SK-N-SH treated with all-trans-retinoic acid at 6 μM for 48 hours (cell line): ENCODE measurements around the gene VPS37C.

Experiments
- BACH2 ChIP-seq: fragments of 250-450 bp; sonication (Bioruptor Pico); IDR thresholded peaks from 2 replicates; pipeline ENCODE4 v1.9.0; 2021; ENCODE audit warnings: mild to moderate bottlenecking, borderline replicate concordance
- CREB5 ChIP-seq: fragments of 250-450 bp; sonication (Bioruptor Pico); IDR thresholded peaks from 2 replicates; pipeline ENCODE4 v1.5.1; 2020; ENCODE audit warnings: low read depth, mild to moderate bottlenecking, moderate library complexity
- CSDC2 ChIP-seq: fragments of 250-450 bp; sonication (Bioruptor Pico); IDR thresholded peaks from 2 replicates; pipeline ENCODE4 v1.5.0; 2020; ENCODE audit warnings: mild to moderate bottlenecking, moderate library complexity
- CSRNP3 ChIP-seq: fragments of 250-450 bp; sonication (Bioruptor Pico); IDR thresholded peaks from 2 replicates; pipeline ENCODE4 v1.5.1; 2021; ENCODE audit warnings: mild to moderate bottlenecking, moderate library complexity
- ESRRG ChIP-seq: fragments of 250-450 bp; sonication (Bioruptor Pico); IDR thresholded peaks from 2 replicates; pipeline ENCODE4 v1.6.1; 2021; ENCODE audit warnings: mild to moderate bottlenecking
- ISL1 ChIP-seq: fragments of 250-450 bp; sonication (Bioruptor Pico); IDR thresholded peaks from 2 replicates; pipeline ENCODE4 v2.1.2; 2022; ENCODE audit warnings: mild to moderate bottlenecking, moderate library complexity
- PATZ1 ChIP-seq: fragments of 250-450 bp; sonication (Bioruptor Pico); IDR thresholded peaks from 2 replicates; pipeline ENCODE4 v1.8.0; 2020; ENCODE audit warnings: mild to moderate bottlenecking, moderate library complexity, borderline replicate concordance
- POU6F1 ChIP-seq: fragments of 250-450 bp; sonication (Bioruptor Pico); IDR thresholded peaks from 2 replicates; pipeline ENCODE4 v1.8.0; 2021; ENCODE audit warnings: low read depth, mild to moderate bottlenecking, moderate library complexity, borderline replicate concordance
- RARB ChIP-seq: fragments of 250-450 bp; sonication (Bioruptor Pico); IDR thresholded peaks from 2 replicates; pipeline ENCODE4 v1.8.0; 2021; ENCODE audit warnings: mild to moderate bottlenecking, moderate library complexity
- TCF4 ChIP-seq: fragments of 250-450 bp; sonication (Bioruptor Pico); IDR thresholded peaks from 2 replicates; pipeline ENCODE4 v1.8.0; 2021; ENCODE audit warnings: mild to moderate bottlenecking, moderate library complexity, borderline replicate concordance
- TSHZ2 ChIP-seq: fragments of 250-450 bp; sonication (Bioruptor Pico); IDR thresholded peaks from 2 replicates; pipeline ENCODE4 v1.5.0; 2020; ENCODE audit warnings: mild to moderate bottlenecking, moderate library complexity
- ZC3H10 ChIP-seq: fragments of 250-450 bp; sonication (Bioruptor Pico); IDR thresholded peaks from 2 replicates; pipeline ENCODE4 v1.5.1; 2021; ENCODE audit warnings: mild to moderate bottlenecking, moderate library complexity
- ZFP3 ChIP-seq: fragments of 250-450 bp; sonication (Bioruptor Pico); IDR thresholded peaks from 2 replicates; pipeline ENCODE4 v1.5.0; 2020; ENCODE audit warnings: mild to moderate bottlenecking, moderate library complexity
- ZNF8 ChIP-seq: fragments of 450-650 bp; formaldehyde crosslinking; IDR thresholded peaks from 2 replicates; pipeline ENCODE4 v1.5.0; 2020; ENCODE audit warnings: mild to moderate bottlenecking, moderate library complexity

- TF ChIP-seq CSRNP3 (no peak), POU6F1 (CRISPR knock-in tag) (no peak), BACH2 (CRISPR knock-in tag) (no peak), ISL1 (no peak), RARB (CRISPR knock-in tag) (no peak), ESRRG (CRISPR knock-in tag) (no peak), ZFP3 (CRISPR knock-in tag) (no peak), TCF4 (CRISPR knock-in tag) (no peak), PATZ1 (CRISPR knock-in tag) (no peak), CREB5 (CRISPR knock-in tag) (no peak), TSHZ2 (CRISPR knock-in tag) (no peak), ZC3H10 (CRISPR knock-in tag) (no peak), CSDC2 (CRISPR knock-in tag) (no peak), ZNF8 (CRISPR knock-in tag) (no peak)
Observed at GRCh38 chr11:61138935-61139334, 22.3 kb downstream of the VPS37C start.
